Mesothelial cell of epicardium (in vitro differentiated cells): ENCODE data around the gene HHEX. TPM values are rescaled to one million over a fixed set of nuclear protein-coding genes. Genes with fewer than 3 reads are reported as not detected.

ENCODE experiments used
- DNase-seq, 2 experiments: peaks; one replicate each; pipeline ENCODE4 v3.0.0; 2021; ENCODE audit warnings: low spot score in 2 of 2; ENCODE audit not compliant: unreplicated experiment in 2 of 2
- H3K27ac Mint-ChIP-seq: 2 replicates; pipeline ENCODE4 v1.8.0; 2021; ENCODE audit warnings: mixed read lengths
- H3K27me3 Mint-ChIP-seq: 2 replicates; pipeline ENCODE4 v1.8.0; 2021; ENCODE audit warnings: low read depth, mixed read lengths
- H3K36me3 Mint-ChIP-seq: 2 replicates; pipeline ENCODE4 v1.8.0; 2021; ENCODE audit warnings: mixed read lengths
- H3K4me1 Mint-ChIP-seq: 2 replicates; pipeline ENCODE4 v1.8.0; 2021; ENCODE audit warnings: mixed read lengths
- H3K4me3 Mint-ChIP-seq: 2 replicates; pipeline ENCODE4 v1.8.0; 2021; ENCODE audit warnings: mild to moderate bottlenecking, moderate library complexity, mixed read lengths
- H3K9me3 Mint-ChIP-seq: 2 replicates; pipeline ENCODE4 v1.8.0; 2021; ENCODE audit warnings: mixed read lengths
- total RNA-seq: library from RNA; stranded (reverse); gene quantifications from 3 replicates; pipeline ENCODE4 v1.2.1, GENCODE V29; 2021
- TF ChIP-seq, protein P1 (sequence below): fragments of 200-600 bp; sonication (generic); IDR thresholded peaks from one replicate; pipeline ENCODE4 v1.5.0; 2021; ENCODE audit warnings: antibody characterized with exemption; ENCODE audit not compliant: unreplicated experiment

The HHEX gene
- total RNA-seq, 1 donor from 2014 or later: 0.13 TPM

DNA sequence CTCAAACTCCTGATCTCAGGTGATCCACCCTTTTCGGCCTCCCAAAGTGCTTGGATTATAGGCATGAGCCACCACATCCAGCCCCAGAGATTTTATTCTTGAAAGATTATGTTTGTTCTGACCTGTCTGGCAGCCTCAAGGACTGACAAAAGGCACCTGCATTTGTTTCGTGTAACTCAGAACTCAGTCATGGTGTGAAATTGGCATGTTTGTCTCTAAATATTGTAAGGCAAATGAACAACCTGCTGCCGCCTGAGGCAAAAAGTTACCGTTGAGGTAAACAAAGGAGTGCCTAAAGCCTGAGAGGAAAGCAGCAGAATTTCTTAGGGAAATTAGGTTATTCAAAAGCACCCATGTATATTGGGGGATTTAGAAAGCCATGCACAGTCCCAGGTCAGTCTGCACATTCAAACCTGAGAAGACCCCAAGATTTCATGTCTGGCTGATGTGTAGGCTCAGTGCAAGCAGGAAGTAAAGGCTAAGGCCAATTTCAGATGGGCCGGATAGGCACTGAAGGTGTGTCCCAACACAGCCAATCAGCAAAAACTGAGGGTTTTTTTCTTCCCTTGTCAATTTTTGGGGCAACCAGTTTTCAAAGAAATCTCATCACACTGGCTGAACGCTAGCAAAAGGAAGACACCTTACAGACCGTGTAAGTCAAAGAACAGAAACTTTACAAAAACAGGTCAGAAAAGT is 33.3 kb upstream of the HHEX start:
- Mint-ChIP-seq H3K36me3 (peaks cover 11% of the 10 kb centered on the region), H3K4me1 (no peaks in the 10 kb centered on the region), H3K4me3 (no peak overlapping the region), H3K27ac (no peak overlapping the region), H3K27me3 (no peaks in the 10 kb centered on the region), H3K9me3 (peaks cover 17% of the 10 kb centered on the region)
- TF ChIP-seq, protein P1, sequence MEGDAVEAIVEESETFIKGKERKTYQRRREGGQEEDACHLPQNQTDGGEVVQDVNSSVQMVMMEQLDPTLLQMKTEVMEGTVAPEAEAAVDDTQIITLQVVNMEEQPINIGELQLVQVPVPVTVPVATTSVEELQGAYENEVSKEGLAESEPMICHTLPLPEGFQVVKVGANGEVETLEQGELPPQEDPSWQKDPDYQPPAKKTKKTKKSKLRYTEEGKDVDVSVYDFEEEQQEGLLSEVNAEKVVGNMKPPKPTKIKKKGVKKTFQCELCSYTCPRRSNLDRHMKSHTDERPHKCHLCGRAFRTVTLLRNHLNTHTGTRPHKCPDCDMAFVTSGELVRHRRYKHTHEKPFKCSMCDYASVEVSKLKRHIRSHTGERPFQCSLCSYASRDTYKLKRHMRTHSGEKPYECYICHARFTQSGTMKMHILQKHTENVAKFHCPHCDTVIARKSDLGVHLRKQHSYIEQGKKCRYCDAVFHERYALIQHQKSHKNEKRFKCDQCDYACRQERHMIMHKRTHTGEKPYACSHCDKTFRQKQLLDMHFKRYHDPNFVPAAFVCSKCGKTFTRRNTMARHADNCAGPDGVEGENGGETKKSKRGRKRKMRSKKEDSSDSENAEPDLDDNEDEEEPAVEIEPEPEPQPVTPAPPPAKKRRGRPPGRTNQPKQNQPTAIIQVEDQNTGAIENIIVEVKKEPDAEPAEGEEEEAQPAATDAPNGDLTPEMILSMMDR: no peak
- no peak for DNase-seq

DNA sequence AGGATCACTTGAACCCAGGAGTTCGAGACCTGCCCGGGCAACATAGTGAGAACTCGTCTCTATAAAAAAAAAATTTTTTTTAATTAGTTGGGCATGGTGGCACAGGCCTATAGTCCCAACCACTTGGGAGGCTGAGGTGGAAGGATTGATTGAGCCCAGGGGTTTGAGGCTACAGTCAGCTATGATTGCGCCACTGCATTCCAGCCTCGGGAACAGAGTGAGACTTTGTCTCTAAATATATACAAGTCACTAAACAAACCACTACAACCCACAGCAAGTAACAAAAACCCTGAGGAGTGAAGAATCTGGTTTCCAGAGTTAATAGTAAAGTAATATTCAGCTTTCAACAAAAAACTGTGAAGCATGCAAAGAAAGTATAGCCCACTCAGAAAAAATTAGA is 32.7 kb upstream of the HHEX start:
- peaks cover 11% of the 10 kb centered on the region for H3K36me3 Mint-ChIP-seq
- no peaks in the 10 kb centered on the region for H3K27me3 Mint-ChIP-seq
- H3K4me1 Mint-ChIP-seq: no peaks in the 10 kb centered on the region
- peaks cover 19% of the 10 kb centered on the region for H3K9me3 Mint-ChIP-seq
- TF ChIP-seq, protein P1: no peak
- H3K27ac Mint-ChIP-seq: no peak overlapping the region
- no peak overlapping the region for H3K4me3 Mint-ChIP-seq
- DNase-seq: no peak

DNA sequence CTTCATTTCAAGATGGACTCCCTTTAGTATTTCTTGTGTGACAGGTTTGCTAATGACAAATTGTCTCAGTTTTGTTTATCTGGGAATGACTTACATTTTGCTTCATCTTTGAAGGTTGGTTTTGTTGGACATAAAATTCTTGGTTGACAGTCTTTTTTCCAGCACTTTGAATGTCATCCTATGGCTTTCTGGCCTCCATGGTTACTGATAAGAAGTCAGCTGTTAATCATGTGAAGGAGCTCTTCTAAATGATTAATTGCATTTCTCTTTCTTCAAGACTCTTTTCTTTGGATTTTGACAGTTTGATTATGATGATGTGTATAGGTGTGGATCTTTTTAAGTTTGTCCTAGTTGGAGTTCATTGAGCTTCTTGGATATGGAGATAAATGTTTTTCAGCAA is 26.9 kb upstream of the HHEX start:
- H3K27ac Mint-ChIP-seq: no peak overlapping the region
- no peaks in the 10 kb centered on the region for H3K27me3 Mint-ChIP-seq
- TF ChIP-seq, protein P1: no peak
- no peak overlapping the region for H3K4me3 Mint-ChIP-seq
- no peak for DNase-seq
- H3K4me1 Mint-ChIP-seq: no peaks in the 10 kb centered on the region
- H3K9me3 Mint-ChIP-seq: peaks cover 37% of the 10 kb centered on the region
- H3K36me3 Mint-ChIP-seq: peaks cover 7% of the 10 kb centered on the region

DNA sequence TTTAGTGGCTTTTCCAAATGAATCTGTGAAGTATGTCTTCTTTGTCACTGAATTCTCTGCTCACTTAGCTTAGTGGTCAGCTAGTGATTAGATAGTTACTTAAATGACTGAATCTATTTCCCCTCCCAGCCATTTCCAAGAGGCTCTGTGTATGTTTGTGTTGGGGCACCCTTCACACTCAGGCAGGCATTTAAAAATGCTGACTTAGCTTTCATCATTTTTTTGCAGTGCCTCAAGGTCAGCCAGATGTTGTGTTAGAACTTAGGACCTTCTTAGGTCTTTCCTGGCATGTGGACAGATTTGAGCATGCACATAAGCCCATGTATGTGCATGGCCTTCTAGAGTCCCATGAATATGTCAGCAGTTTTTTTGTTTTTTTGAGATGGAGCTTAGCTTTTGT is 25.4 kb upstream of the HHEX start:
- Mint-ChIP-seq H3K27ac (no peak overlapping the region), H3K9me3 (peaks cover 32% of the 10 kb centered on the region), H3K27me3 (no peaks in the 10 kb centered on the region), H3K36me3 (peaks cover 7% of the 10 kb centered on the region), H3K4me3 (no peak overlapping the region), H3K4me1 (no peaks in the 10 kb centered on the region)
- TF ChIP-seq, protein P1: no peak
- DNase-seq: no peak

DNA sequence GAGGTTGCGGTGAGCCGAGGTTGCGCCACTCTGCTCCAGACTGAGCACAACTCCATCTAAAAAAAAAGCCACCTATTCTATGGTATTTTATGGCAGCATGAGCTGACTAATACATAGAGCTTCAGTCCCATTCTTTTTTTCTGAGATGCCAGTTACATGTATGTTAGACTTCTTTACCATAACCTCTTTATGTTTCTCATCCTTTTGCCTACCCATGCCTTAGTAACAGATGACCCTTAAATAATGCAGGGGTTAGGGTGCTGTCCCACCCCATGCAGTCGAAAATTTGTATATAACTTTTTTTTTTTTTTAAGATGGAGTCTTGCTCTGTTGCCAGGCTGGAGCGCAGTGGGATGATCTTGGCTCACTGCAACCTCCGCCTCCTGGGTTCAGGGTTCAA is 22.7 kb upstream of the HHEX start:
- H3K36me3 Mint-ChIP-seq: peaks cover 7% of the 10 kb centered on the region
- H3K4me1 Mint-ChIP-seq: no peaks in the 10 kb centered on the region
- H3K27ac Mint-ChIP-seq: no peak overlapping the region
- H3K27me3 Mint-ChIP-seq: no peaks in the 10 kb centered on the region
- H3K9me3 Mint-ChIP-seq: peaks cover 17% of the 10 kb centered on the region
- TF ChIP-seq, protein P1: no peak
- no peak overlapping the region for H3K4me3 Mint-ChIP-seq
- DNase-seq: no peak

DNA sequence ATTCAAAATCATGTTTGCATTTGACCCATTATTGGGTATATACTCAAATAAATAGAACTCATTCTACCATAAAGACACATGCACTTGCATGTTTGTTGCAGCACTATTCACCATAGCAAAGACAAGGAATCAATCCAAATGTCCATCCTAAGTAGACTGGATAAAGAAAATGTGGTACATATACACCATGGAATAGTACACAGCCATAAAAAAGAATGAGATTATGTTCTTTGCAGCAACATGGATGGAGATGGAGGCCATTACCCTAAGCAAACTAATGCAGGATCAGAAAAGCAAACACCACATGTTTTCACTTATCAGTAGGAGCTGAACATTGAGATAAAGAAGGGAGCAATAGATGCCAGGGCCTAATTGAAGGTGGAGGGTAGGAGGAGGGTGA is 12.0 kb upstream of the HHEX start:
- no peak overlapping the region for H3K4me3 Mint-ChIP-seq

More for the DNA sequence above, 12.0 kb upstream of the HHEX start:
- no peak for DNase-seq
- Mint-ChIP-seq H3K4me1 (no peaks in the 10 kb centered on the region), H3K27ac (no peak overlapping the region), H3K36me3 (peaks cover 2% of the 10 kb centered on the region), H3K9me3 (peaks cover 15% of the 10 kb centered on the region), H3K27me3 (peaks cover 9% of the 10 kb centered on the region)
- TF ChIP-seq, protein P1: no peak
